Gastroesophageal sphincter (tissue), 4 donors: ENCODE data around the gene SP8. TPM values are rescaled to one million over a fixed set of nuclear protein-coding genes. Genes with fewer than 3 reads are reported as not detected.

Experiments
- ATAC-seq: fragments of 150-250 bp; one replicate; pipeline ENCODE4 v1.9.1; 2016; ENCODE audit warnings: mild to moderate bottlenecking, moderate library complexity
- H3K27ac ChIP-seq, 4 donors: fragments of 200-600 bp; sonication (generic) in 3 of 4; 1 replicate in 3 of 4; 2 replicates in 1 of 4; pipeline ENCODE4 v1.5.1; 2016 to 2019
- H3K27me3 ChIP-seq: fragments of 200-600 bp; sonication (generic); one replicate; pipeline ENCODE4 v1.5.1; 2019
- H3K36me3 ChIP-seq, 2 donors: fragments of 200-600 bp; sonication (generic); one replicate each; pipeline ENCODE4 v1.5.1; 2019; ENCODE audit warnings: control low read depth in 1 of 2
- H3K4me1 ChIP-seq, 3 donors: fragments of 200-600 bp; sonication (generic); 1 replicate in 2 of 3; 2 replicates in 1 of 3; pipeline ENCODE4 v1.5.1; 2016 to 2019; ENCODE audit warnings: control low read depth in 2 of 3
- H3K4me3 ChIP-seq, 2 donors: fragments of 200-600 bp; sonication (generic); one replicate each; pipeline ENCODE4 v1.5.1; 2019; ENCODE audit warnings: mild to moderate bottlenecking in 1 of 2, moderate library complexity in 1 of 2
- H3K9me3 ChIP-seq, 3 donors: fragments of 200-600 bp; sonication (generic); one replicate each; pipeline ENCODE4 v1.5.1; 2017 to 2019; ENCODE audit warnings: control low read depth in 2 of 3
- CTCF ChIP-seq, 4 experiments: fragments of 200-600 bp in 2 of 4; fragments of 450-650 bp in 2 of 4; sonication (generic) in 1 of 4; IDR thresholded peaks; one replicate each; pipeline ENCODE4 v1.5.1; 2017 to 2019; ENCODE audit warnings: antibody characterized with exemption in 4 of 4, mild to moderate bottlenecking in 2 of 4, moderate library complexity in 2 of 4
- EP300 ChIP-seq: sonication (generic); formaldehyde crosslinking; IDR thresholded peaks from one replicate; pipeline ENCODE4 v1.6.1; 2017; ENCODE audit warnings: antibody characterized with exemption, mild to moderate bottlenecking
- POLR2A ChIP-seq, 2 donors: fragments of 450-650 bp; IDR thresholded peaks; one replicate each; pipeline ENCODE4 v1.6.1; 2017; ENCODE audit warnings: antibody characterized with exemption in 2 of 2, mild to moderate bottlenecking in 2 of 2, moderate library complexity in 1 of 2
- POLR2AphosphoS5 ChIP-seq: sonication (generic); formaldehyde crosslinking; IDR thresholded peaks from one replicate; pipeline ENCODE4 v1.6.1; 2017; ENCODE audit warnings: antibody characterized with exemption
- WGBS, 2 donors: methylation state at CpG; one replicate each; pipeline ENCODE4 v1.1.5; 2018; ENCODE audit warnings: low coverage in 1 of 2; 5-methylcytosine and 5-hydroxymethylcytosine counted together
- total RNA-seq, 4 donors: library from RNA; depleted of rRNA; stranded (reverse); fragments of >200 nt; gene quantifications; one replicate each; pipeline ENCODE4 v1.1.0, GENCODE V29; 2016

SP8 gene
- total RNA-seq, 4 donors from 2014 or later: not detected

- no peak for TF ChIP-seq POLR2A (IDR thresholded peaks at IDR 0.05)
- TF ChIP-seq POLR2AphosphoS5: no peak
- TF ChIP-seq EP300: no peak
- TF ChIP-seq CTCF (IDR thresholded peaks at IDR 0.05): no peak
- H3K4me1 ChIP-seq: peaks cover 0 to 17% (median 8%) of the 10 kb centered on the region in 3 donors
- no peak overlapping the region for H3K27ac ChIP-seq
- H3K27me3 ChIP-seq: peaks cover 97% of the 10 kb centered on the region
- no peaks in the 10 kb centered on the region for H3K36me3 ChIP-seq
- no peaks in the 10 kb centered on the region for H3K9me3 ChIP-seq
- no peak overlapping the region for H3K4me3 ChIP-seq
- no peak for ATAC-seq
- WGBS, 2 donors: 13 to 16% methylated on average over 12 to 16 of the region's 29 CpGs
These were observed 10.3 kb downstream of the SP8 start for GRCh38 chr7:20776214-20776911.

GRCh38 chr7:20754001-20754400 lies 32.7 kb downstream of the SP8 start:
- no peak for TF ChIP-seq CTCF (IDR thresholded peaks at IDR 0.05)
- TF ChIP-seq POLR2A (IDR thresholded peaks at IDR 0.05): no peak
- no peak for TF ChIP-seq POLR2AphosphoS5
- no peak for TF ChIP-seq EP300
- Histone ChIP-seq H3K36me3 (no peaks in the 10 kb centered on the region), H3K9me3 (no peaks in the 10 kb centered on the region), H3K4me1 (no peaks in the 10 kb centered on the region), H3K27ac (no peak overlapping the region), H3K27me3 (no peaks in the 10 kb centered on the region), H3K4me3 (no peak overlapping the region)
- no peak for ATAC-seq
- WGBS, 2 donors: 100% methylated on average over 1 of the region's 1 CpG; no CpG with 5 or more reads in 1 of the 2 donors

- Histone ChIP-seq H3K27ac (no peak overlapping the region), H3K36me3 (no peaks in the 10 kb centered on the region), H3K4me3 (no peak overlapping the region), H3K9me3 (no peaks in the 10 kb centered on the region), H3K4me1 (no peaks in the 10 kb centered on the region), H3K27me3 (no peaks in the 10 kb centered on the region)
- ATAC-seq: no peak
- no peak for TF ChIP-seq EP300
- no peak for TF ChIP-seq POLR2A (IDR thresholded peaks at IDR 0.05)
- no peak for TF ChIP-seq CTCF (IDR thresholded peaks at IDR 0.05)
- TF ChIP-seq POLR2AphosphoS5: no peak
- 73% methylated on average over 1 of the region's 1 CpG; no CpG with 5 or more reads in 1 of the 2 donors for WGBS, 2 donors
These were observed 36.8 kb downstream of the SP8 start for GRCh38 chr7:20749906-20750305.

- Histone ChIP-seq H3K27me3 (no peaks in the 10 kb centered on the region), H3K9me3 (no peaks in the 10 kb centered on the region), H3K4me1 (no peaks in the 10 kb centered on the region), H3K27ac (no peak overlapping the region), H3K4me3 (no peak overlapping the region), H3K36me3 (no peaks in the 10 kb centered on the region)
- TF ChIP-seq POLR2A (IDR thresholded peaks at IDR 0.05) (no peak), CTCF (IDR thresholded peaks at IDR 0.05) (no peak), POLR2AphosphoS5 (no peak), EP300 (no peak)
- WGBS, 2 donors: 85 to 92% methylated on average over 1 of the region's 1 CpG
- ATAC-seq: no peak
These were observed 37.8 kb downstream of the SP8 start for GRCh38 chr7:20748853-20749252.

GRCh38 chr7:20747001-20747400 lies 39.7 kb downstream of the SP8 start:
- H3K27me3 ChIP-seq: no peaks in the 10 kb centered on the region
- WGBS, 2 donors: 83 to 90% methylated on average over 2 to 3 of the region's 3 CpGs
- H3K36me3 ChIP-seq: no peaks in the 10 kb centered on the region
- TF ChIP-seq CTCF (IDR thresholded peaks at IDR 0.05) (no peak), POLR2A (IDR thresholded peaks at IDR 0.05) (no peak), POLR2AphosphoS5 (no peak), EP300 (no peak)
- no peaks in the 10 kb centered on the region for H3K4me1 ChIP-seq
- no peak overlapping the region for H3K4me3 ChIP-seq
- ATAC-seq: no peak
- H3K27ac ChIP-seq: no peak overlapping the region
- H3K9me3 ChIP-seq: no peaks in the 10 kb centered on the region
